Breast epithelium (tissue), 4 donors: ENCODE data around the gene MAPKAPK3. TPM values are rescaled to one million over a fixed set of nuclear protein-coding genes. Genes with fewer than 3 reads are reported as not detected.
A peak's percentile ranks its signal among the peaks of the same experiment; 100 is the strongest.

ENCODE experiments used
- DNase-seq, 2 donors: peaks; one replicate each; pipeline ENCODE4 v3.0.0-alpha.2; 2019; ENCODE audit warnings: low spot score in 2 of 2
- H3K27ac ChIP-seq, 2 donors: fragments of 200-600 bp; sonication (generic) in 1 of 2; one replicate each; pipeline ENCODE4 v1.5.1; 2016 to 2019; ENCODE audit warnings: mild to moderate bottlenecking in 1 of 2
- H3K27me3 ChIP-seq, 2 donors: fragments of 200-600 bp; sonication (generic) in 1 of 2; one replicate each; pipeline versions ENCODE4 v1.5.1 to v1.6.0; 2017 to 2019; ENCODE audit warnings: control low read depth in 1 of 2, mild to moderate bottlenecking in 1 of 2
- H3K36me3 ChIP-seq: fragments of 200-600 bp; one replicate; pipeline ENCODE4 v1.5.1; 2019
- H3K4me1 ChIP-seq, 2 donors: fragments of 200-600 bp; sonication (generic); one replicate each; pipeline ENCODE4 v1.5.1; 2016 to 2019; ENCODE audit warnings: control low read depth in 1 of 2
- H3K4me3 ChIP-seq, 3 donors: fragments of 200-600 bp; sonication (generic); 1 replicate in 2 of 3; 2 replicates in 1 of 3; pipeline ENCODE4 v1.5.1; 2016 to 2019; ENCODE audit warnings: mild to moderate bottlenecking in 3 of 3, moderate library complexity in 2 of 3
- H3K9me3 ChIP-seq, 2 donors: fragments of 200-600 bp; sonication (generic) in 1 of 2; one replicate each; pipeline ENCODE4 v1.5.1; 2016 to 2019; ENCODE audit warnings: control low read depth in 1 of 2
- CTCF ChIP-seq, 3 donors: fragments of 450-650 bp; IDR thresholded peaks; one replicate each; pipeline ENCODE4 v1.5.1; 2016 to 2017; ENCODE audit warnings: antibody characterized with exemption in 3 of 3, mild to moderate bottlenecking in 3 of 3, moderate library complexity in 3 of 3
- POLR2A ChIP-seq: fragments of 450-650 bp; IDR thresholded peaks from one replicate; pipeline ENCODE4 v1.6.1; 2016; ENCODE audit warnings: antibody characterized with exemption, mild to moderate bottlenecking, moderate library complexity
- POLR2AphosphoS5 ChIP-seq, 3 donors: sonication (generic); formaldehyde crosslinking; IDR thresholded peaks; one replicate each; pipeline ENCODE4 v1.6.1; 2017; ENCODE audit warnings: antibody characterized with exemption in 3 of 3
- intact Hi-C: fragments of 100-400 bp; cut with DNase I; formaldehyde crosslinking; loops from one replicate; pipeline ENCODE4 v1.15.1; 2023; ENCODE audit warnings: low total_unique reads
- total RNA-seq, 3 donors: library from RNA; depleted of rRNA; stranded (reverse); fragments of >200 nt; gene quantifications; one replicate each; pipeline ENCODE4 v1.1.0, GENCODE V29; 2016

MAPKAPK3 gene
- total RNA-seq, 3 donors from 2014 or later = 30.4 to 38.4 (median 30.8) TPM

DNA sequence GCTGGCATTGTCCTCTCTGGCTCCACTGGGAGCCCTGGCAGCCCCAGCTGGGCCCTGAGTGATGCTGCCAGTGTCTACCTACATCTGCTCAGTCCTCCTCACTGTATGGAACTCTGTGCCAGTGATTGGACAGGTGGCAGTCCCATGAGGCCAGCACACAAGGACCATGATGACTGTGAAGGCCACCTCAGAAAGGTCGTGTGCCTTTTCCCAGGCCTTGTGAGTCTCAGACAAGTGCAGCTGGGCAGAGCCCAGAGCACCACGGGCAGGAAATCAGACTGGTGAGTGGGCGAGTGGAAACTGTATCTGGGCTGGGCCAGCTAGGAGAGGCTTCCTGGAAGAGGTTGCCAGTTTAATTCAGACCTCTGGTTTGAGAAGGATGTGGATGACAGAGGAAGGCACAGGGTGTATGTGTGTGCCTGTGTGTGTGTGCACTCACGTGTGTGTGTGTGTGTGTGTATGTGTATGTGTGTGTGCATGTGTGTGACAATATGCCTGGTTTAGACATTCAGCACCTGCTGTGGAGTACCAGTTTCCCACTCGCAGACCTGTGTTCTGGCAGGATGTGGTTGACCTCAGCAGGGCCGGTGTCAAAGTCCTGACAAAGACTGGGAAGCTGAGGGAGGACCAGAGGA lies 7.0 kb downstream of the MAPKAPK3 start:
- H3K4me1 ChIP-seq = no peaks in the 10 kb centered on the region
- DNase-seq = no peak
- H3K27ac ChIP-seq = peak overlapping the region in 1 of 2 donors; percentile 43
- no peak for TF ChIP-seq CTCF (IDR thresholded peaks at IDR 0.05)
- H3K36me3 ChIP-seq = no peaks in the 10 kb centered on the region
- no peaks in the 10 kb centered on the region for H3K27me3 ChIP-seq
- no peak overlapping the region for H3K4me3 ChIP-seq
- intact Hi-C loops = no loop called here
- H3K9me3 ChIP-seq = no peaks in the 10 kb centered on the region

- no peak overlapping the region for H3K4me3 ChIP-seq
- no peak for TF ChIP-seq POLR2A
- TF ChIP-seq POLR2AphosphoS5 (IDR thresholded peaks at IDR 0.05) = peak in 1 of 3 donors; percentile 47
- no peak overlapping the region for H3K27ac ChIP-seq
- no peaks in the 10 kb centered on the region for H3K4me1 ChIP-seq
- DNase-seq = no peak
- H3K9me3 ChIP-seq = no peaks in the 10 kb centered on the region
- H3K36me3 ChIP-seq = no peaks in the 10 kb centered on the region
- H3K27me3 ChIP-seq = no peaks in the 10 kb centered on the region
- intact Hi-C loops = no loop called here
Measured at GRCh38 chr3:50624634-50625033, 7.7 kb downstream of the MAPKAPK3 start.

DNA sequence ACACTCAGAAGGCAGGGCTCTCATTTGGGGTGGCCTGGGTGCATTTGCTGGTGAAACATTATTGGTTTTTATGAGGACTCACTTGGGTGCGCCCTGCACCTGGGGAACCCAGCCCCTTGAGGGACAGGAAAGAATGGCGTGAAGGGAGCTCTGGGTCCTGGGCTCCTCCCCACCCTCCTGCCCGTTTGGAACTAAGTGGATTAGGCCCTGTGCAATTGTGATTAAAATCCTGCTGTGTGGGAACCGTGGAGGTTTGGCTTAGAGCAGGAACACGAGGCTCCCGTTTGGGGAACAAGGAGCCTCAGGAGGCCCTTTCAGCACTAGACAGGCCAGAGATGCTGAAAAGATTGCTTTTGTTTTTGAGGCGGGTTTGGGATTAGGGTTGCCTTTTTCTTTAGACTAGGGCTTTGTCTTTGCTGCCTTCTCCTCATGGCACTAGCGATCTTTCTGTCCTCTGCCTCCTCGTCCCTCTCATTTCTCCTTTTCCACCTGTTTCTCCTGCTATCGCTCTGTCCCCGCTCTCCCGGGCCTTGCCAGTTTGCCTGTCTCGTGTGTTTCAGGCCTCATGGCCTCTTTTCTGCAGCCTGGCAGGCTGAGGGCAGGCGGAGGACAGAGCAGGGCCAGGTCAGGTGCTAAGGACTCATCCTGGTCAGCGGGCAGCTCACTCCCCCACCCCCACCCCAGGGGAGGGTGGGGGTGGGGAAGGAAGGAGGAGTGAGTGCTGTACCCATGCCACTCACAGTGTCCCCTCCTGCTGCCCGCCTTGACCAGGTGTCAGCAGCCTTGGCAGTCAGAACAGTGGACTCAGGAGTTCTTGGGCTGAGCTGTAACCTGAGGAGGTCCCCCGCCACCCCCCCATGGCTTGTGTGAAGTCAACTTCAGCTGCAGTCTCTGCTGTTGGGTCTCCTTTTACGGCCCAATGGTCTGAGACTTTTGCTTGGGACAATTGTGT lies 8.6 kb downstream of the MAPKAPK3 start:
- TF ChIP-seq CTCF (IDR thresholded peaks at IDR 0.05) = no peak
- TF ChIP-seq POLR2AphosphoS5 (IDR thresholded peaks at IDR 0.05) = no peak
- no peak for TF ChIP-seq POLR2A
- no peaks in the 10 kb centered on the region for H3K36me3 ChIP-seq
- DNase-seq = no peak
- no peaks in the 10 kb centered on the region for H3K4me1 ChIP-seq
- H3K9me3 ChIP-seq = no peaks in the 10 kb centered on the region
- H3K4me3 ChIP-seq = no peak overlapping the region
- no peak overlapping the region for H3K27ac ChIP-seq
- no peaks in the 10 kb centered on the region for H3K27me3 ChIP-seq
- intact Hi-C loops = no loop called here

DNA sequence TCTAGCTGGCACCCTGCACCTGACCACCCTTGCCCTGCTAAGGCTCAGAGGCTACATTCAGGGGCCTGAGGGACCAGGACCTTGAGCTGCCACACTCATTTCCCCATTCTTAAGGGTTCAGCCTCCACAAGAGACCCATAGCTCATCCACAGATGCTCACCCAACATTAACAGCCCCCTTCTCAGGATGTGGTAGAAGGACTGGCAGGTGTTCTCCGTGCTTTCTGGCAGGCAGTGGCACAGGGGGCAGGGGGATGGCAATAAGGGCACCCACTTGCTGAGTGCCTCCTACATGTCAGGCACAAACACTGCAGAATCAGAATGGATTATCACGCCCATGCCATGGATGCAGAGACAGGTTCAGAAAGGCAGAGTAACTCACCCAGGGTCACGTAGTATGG lies 9.4 kb downstream of the MAPKAPK3 start:
- no peaks in the 10 kb centered on the region for H3K27me3 ChIP-seq
- no peaks in the 10 kb centered on the region for H3K9me3 ChIP-seq
- no peak overlapping the region for H3K4me3 ChIP-seq
- H3K4me1 ChIP-seq = peaks cover 2 to 5% of the 10 kb centered on the region in 2 donors
- no peak for TF ChIP-seq POLR2A
- TF ChIP-seq CTCF (IDR thresholded peaks at IDR 0.05) = no peak
- no peak for TF ChIP-seq POLR2AphosphoS5 (IDR thresholded peaks at IDR 0.05)
- no peak for DNase-seq
- H3K36me3 ChIP-seq = no peaks in the 10 kb centered on the region
- intact Hi-C loops = no loop called here
- H3K27ac ChIP-seq = no peak overlapping the region

GRCh38 chr3:50627407-50628051 lies 10.6 kb downstream of the MAPKAPK3 start:
- Histone ChIP-seq H3K4me1 (peaks cover 5 to 10% of the 10 kb centered on the region in 2 donors), H3K36me3 (no peaks in the 10 kb centered on the region), H3K27ac (no peak overlapping the region), H3K4me3 (no peak overlapping the region), H3K9me3 (no peaks in the 10 kb centered on the region), H3K27me3 (no peaks in the 10 kb centered on the region)
- intact Hi-C loops = no loop called here
- TF ChIP-seq CTCF (IDR thresholded peaks at IDR 0.05) (no peak), POLR2AphosphoS5 (IDR thresholded peaks at IDR 0.05) (no peak), POLR2A (no peak)
- no peak for DNase-seq
